HepG2 (cell line): ENCODE data around the gene NFE2. TPM values are rescaled to one million over a fixed set of nuclear protein-coding genes. Genes with fewer than 3 reads are reported as not detected.
A peak's percentile ranks its signal among the peaks of the same experiment; 100 is the strongest.

Experiments used
- CREM ChIP-seq, 2 experiments: sonication (generic) in 1 of 2; formaldehyde crosslinking in 1 of 2; IDR thresholded peaks; 2 replicates each; pipeline versions ENCODE4 v1.4.0 to v1.6.1; 2016 to 2020; ENCODE audit warnings: antibody characterized with exemption in 1 of 2, mild to moderate bottlenecking in 1 of 2, missing genetic modification reagents in 1 of 2
- HHEX ChIP-seq: IDR thresholded peaks from 2 replicates; pipeline ENCODE4 v1.6.1; 2016; ENCODE audit warnings: control low read depth
- PPARG ChIP-seq: conservative IDR thresholded peaks from 2 replicates; pipeline ENCODE4 v1.6.1; 2016; ENCODE audit warnings: missing biosample characterization, missing genetic modification reagents
- ZNF563 ChIP-seq: sonication (generic); formaldehyde crosslinking; IDR thresholded peaks from 2 replicates; pipeline ENCODE4 v1.8.0; 2022; ENCODE audit warnings: mild to moderate bottlenecking, moderate library complexity, missing genetic modification reagents
- ZSCAN29 ChIP-seq: sonication (generic); formaldehyde crosslinking; conservative IDR thresholded peaks from 2 replicates; pipeline ENCODE4 v1.4.0; 2020; ENCODE audit warnings: mild to moderate bottlenecking, missing genetic modification reagents
- polyA plus RNA-seq, 8 experiments: library from polyadenylated mRNA; depleted of rRNA in 3 of 8; stranded (reverse) in 7 of 8; unstranded in 1 of 8; fragments of >200 nt; fragmentation: Illumina TruSeq in 4 of 8; extraction: Trizol in 4 of 8; gene quantifications; 2 replicates each; pipeline versions ENCODE4 v1.2.1 to v1.2.3, GENCODE V29; 2011 to 2016; ENCODE audit warnings: low read depth in 4 of 8, missing spikeins in 1 of 8, mixed read lengths in 1 of 8; ENCODE audit not compliant: insufficient read depth in 1 of 8
- total RNA-seq, 5 experiments: library from RNA; depleted of rRNA; stranded (reverse); fragments of >200 nt; fragmentation: Illumina TruSeq; extraction: Trizol; gene quantifications; 2 replicates each; pipeline ENCODE4 v1.2.3, GENCODE V29; 2016; ENCODE audit warnings: low read depth in 1 of 5
- TF ChIP-seq, protein P1 (sequence below), 2 experiments: fragments of 450-650 bp in 1 of 2; sonication (generic) in 1 of 2; formaldehyde crosslinking in 1 of 2; IDR thresholded peaks; 2 replicates each; pipeline versions ENCODE4 v1.6.1 to v1.8.0; 2016 to 2022; ENCODE audit warnings: antibody characterized with exemption in 1 of 2, mild to moderate bottlenecking in 1 of 2, missing genetic modification reagents in 1 of 2
- TF ChIP-seq, protein P2 (sequence below): sonication (generic); formaldehyde crosslinking; IDR thresholded peaks from 2 replicates; pipeline ENCODE4 v1.4.0; 2020; ENCODE audit warnings: missing genetic modification reagents

The NFE2 gene
- total and polyA plus RNA-seq, 2 of the 13 experiments (the other 11 are each of a cell fraction or from before 2014, with no cell fraction given) = 4.5 to 7.8 TPM

DNA sequence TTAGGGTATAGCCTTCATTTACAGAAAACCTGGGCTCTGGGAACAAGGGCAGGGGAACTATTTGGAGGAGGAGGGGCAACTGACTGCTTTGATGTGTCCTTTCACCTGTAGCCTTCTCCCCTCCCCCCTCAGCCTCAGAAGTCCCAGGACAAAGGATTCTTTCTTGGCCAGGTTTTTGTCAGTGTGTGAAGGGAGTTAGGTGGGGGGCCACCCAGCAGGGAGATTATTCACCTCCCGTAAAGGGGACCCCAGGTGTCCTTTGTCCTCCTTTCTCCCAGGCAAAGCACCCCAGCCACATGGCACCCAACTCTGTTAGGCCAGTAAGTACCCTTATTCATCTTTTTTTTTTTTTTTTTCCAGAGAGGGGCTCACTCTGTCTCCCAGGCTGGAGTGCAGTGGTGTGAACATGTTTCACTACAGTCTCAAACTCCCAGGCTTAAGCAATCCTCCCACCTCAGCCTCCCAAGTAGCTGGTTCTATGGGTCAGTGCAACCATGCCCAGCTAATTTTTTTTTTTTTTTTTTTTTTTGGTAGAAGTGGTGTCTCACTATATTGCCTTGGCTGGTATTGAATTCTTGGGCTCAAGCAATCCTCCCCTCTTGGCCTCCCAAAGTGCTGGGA, 723 bp upstream of the NFE2 start (continued):
- peak; percentile 74 for TF ChIP-seq PPARG (CRISPR knock-in tag)
- TF ChIP-seq, protein P1, sequence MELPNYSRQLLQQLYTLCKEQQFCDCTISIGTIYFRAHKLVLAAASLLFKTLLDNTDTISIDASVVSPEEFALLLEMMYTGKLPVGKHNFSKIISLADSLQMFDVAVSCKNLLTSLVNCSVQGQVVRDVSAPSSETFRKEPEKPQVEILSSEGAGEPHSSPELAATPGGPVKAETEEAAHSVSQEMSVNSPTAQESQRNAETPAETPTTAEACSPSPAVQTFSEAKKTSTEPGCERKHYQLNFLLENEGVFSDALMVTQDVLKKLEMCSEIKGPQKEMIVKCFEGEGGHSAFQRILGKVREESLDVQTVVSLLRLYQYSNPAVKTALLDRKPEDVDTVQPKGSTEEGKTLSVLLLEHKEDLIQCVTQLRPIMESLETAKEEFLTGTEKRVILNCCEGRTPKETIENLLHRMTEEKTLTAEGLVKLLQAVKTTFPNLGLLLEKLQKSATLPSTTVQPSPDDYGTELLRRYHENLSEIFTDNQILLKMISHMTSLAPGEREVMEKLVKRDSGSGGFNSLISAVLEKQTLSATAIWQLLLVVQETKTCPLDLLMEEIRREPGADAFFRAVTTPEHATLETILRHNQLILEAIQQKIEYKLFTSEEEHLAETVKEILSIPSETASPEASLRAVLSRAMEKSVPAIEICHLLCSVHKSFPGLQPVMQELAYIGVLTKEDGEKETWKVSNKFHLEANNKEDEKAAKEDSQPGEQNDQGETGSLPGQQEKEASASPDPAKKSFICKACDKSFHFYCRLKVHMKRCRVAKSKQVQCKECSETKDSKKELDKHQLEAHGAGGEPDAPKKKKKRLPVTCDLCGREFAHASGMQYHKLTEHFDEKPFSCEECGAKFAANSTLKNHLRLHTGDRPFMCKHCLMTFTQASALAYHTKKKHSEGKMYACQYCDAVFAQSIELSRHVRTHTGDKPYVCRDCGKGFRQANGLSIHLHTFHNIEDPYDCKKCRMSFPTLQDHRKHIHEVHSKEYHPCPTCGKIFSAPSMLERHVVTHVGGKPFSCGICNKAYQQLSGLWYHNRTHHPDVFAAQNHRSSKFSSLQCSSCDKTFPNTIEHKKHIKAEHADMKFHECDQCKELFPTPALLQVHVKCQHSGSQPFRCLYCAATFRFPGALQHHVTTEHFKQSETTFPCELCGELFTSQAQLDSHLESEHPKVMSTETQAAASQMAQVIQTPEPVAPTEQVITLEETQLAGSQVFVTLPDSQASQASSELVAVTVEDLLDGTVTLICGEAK (IDR thresholded peaks at IDR 0.05) = no peak
- TF ChIP-seq, protein P1 (CRISPR knock-in tag; IDR thresholded peaks at IDR 0.05) = no peak
- TF ChIP-seq, protein P2, sequence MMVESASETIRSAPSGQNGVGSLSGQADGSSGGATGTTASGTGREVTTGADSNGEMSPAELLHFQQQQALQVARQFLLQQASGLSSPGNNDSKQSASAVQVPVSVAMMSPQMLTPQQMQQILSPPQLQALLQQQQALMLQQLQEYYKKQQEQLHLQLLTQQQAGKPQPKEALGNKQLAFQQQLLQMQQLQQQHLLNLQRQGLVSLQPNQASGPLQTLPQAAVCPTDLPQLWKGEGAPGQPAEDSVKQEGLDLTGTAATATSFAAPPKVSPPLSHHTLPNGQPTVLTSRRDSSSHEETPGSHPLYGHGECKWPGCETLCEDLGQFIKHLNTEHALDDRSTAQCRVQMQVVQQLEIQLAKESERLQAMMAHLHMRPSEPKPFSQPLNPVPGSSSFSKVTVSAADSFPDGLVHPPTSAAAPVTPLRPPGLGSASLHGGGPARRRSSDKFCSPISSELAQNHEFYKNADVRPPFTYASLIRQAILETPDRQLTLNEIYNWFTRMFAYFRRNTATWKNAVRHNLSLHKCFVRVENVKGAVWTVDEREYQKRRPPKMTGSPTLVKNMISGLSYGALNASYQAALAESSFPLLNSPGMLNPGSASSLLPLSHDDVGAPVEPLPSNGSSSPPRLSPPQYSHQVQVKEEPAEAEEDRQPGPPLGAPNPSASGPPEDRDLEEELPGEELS = peak; percentile 63
- no peak for TF ChIP-seq ZSCAN29 (CRISPR knock-in tag)
- 0 out of 2 replicates have a peak, but pooled peaks have one; percentile 52 for TF ChIP-seq CREM (IDR thresholded peaks at IDR 0.05)
- TF ChIP-seq CREM (CRISPR knock-in tag; IDR thresholded peaks at IDR 0.05) = no peak
- no peak for TF ChIP-seq HHEX (CRISPR knock-in tag)
- TF ChIP-seq ZNF563 (CRISPR knock-in tag) = 0 out of 2 replicates have a peak, but pooled peaks have one; percentile 38
